Muscle layer of duodenum (tissue), 2 donors: Measurements from ENCODE around the gene NLRP10.
"Not testable (repeated sequence)": the region's sequence is repeated elsewhere in the genome, so short reads cannot be mapped to it uniquely, and the experiment has no call there.

ENCODE experiments used
- H3K27ac ChIP-seq: one replicate; pipeline ENCODE4 v1.7.0; 2013; ENCODE audit warnings: mild to moderate bottlenecking, low read length
- H3K27me3 ChIP-seq: one replicate; pipeline ENCODE4 v1.7.0; 2013; ENCODE audit warnings: low read depth, mild to moderate bottlenecking, control low read depth, low read length
- H3K36me3 ChIP-seq, 2 donors: one replicate each; pipeline ENCODE4 v1.7.0; 2013; ENCODE audit warnings: low read length in 2 of 2, control low read depth in 1 of 2, mild to moderate bottlenecking in 1 of 2; ENCODE audit not compliant: insufficient read depth in 2 of 2, control insufficient read depth in 1 of 2
- H3K4me1 ChIP-seq, 2 donors: one replicate each; pipeline ENCODE4 v1.7.0; 2013; ENCODE audit warnings: low read length in 2 of 2, mild to moderate bottlenecking in 2 of 2, control low read depth in 1 of 2, moderate library complexity in 1 of 2; ENCODE audit not compliant: insufficient read depth in 2 of 2, control insufficient read depth in 1 of 2
- H3K4me3 ChIP-seq, 2 donors: one replicate each; pipeline ENCODE4 v1.7.0; 2013; ENCODE audit warnings: low read length in 2 of 2, low read depth in 1 of 2, mild to moderate bottlenecking in 1 of 2
- H3K9me3 ChIP-seq, 2 donors: one replicate each; pipeline ENCODE4 v1.7.0; 2013; ENCODE audit warnings: low read length in 2 of 2, control low read depth in 1 of 2, mild to moderate bottlenecking in 1 of 2; ENCODE audit not compliant: control insufficient read depth in 1 of 2
- donor health status: healthy.

NLRP10 gene

GRCh38 chr11:8000390-8000789, 35.1 kb upstream of the NLRP10 start:
- Histone ChIP-seq H3K36me3 (peaks cover 33 to 35% of the 10 kb centered on the region in 2 donors), H3K9me3 (no peaks in the 10 kb centered on the region), H3K27me3 (no peaks in the 10 kb centered on the region), H3K27ac (no peak overlapping the region), H3K4me3 (no peak overlapping the region), H3K4me1 (no peaks in the 10 kb centered on the region)

GRCh38 chr11:7999795-8000194, 34.5 kb upstream of the NLRP10 start:
- Histone ChIP-seq H3K27ac (no peak overlapping the region), H3K4me1 (no peaks in the 10 kb centered on the region), H3K27me3 (no peaks in the 10 kb centered on the region), H3K36me3 (peaks cover 39 to 41% of the 10 kb centered on the region in 2 donors), H3K4me3 (no peak overlapping the region), H3K9me3 (no peaks in the 10 kb centered on the region)

GRCh38 chr11:7994581-7995278, 29.5 kb upstream of the NLRP10 start:
- H3K27ac ChIP-seq, result no peak overlapping the region
- H3K27me3 ChIP-seq, result no peaks in the 10 kb centered on the region
- H3K36me3 ChIP-seq, result peaks cover 69 to 72% of the 10 kb centered on the region in 2 donors
- no peak overlapping the region for H3K4me3 ChIP-seq
- H3K4me1 ChIP-seq, result peaks cover under 1 to 6% of the 10 kb centered on the region in 2 donors
- no peaks in the 10 kb centered on the region for H3K9me3 ChIP-seq

- not testable (repeated sequence) for H3K9me3 ChIP-seq, H3K27me3 ChIP-seq
- Histone ChIP-seq H3K27ac (peak overlapping the region; percentile 58), H3K4me3 (peak overlapping the region; percentile 98), H3K36me3 (peaks cover 12 to 27% of the 10 kb centered on the region in 2 donors), H3K4me1 (peaks cover 17 to 27% of the 10 kb centered on the region in 2 donors)
Observed at GRCh38 chr11:7987560-7987883, 22.3 kb upstream of the NLRP10 start.

GRCh38 chr11:7986768-7987559, 21.7 kb upstream of the NLRP10 start, which contains the start of gene EIF3F:
Gene EIF3F (plus strand): TSS chr11:7987337. CDS start chr11:7987353, 16 bp downstream.
- Histone ChIP-seq H3K9me3 (no peaks in the 10 kb centered on the region), H3K4me3 (peak within 1 kb of the TSS; percentile 98), H3K36me3 (peaks cover 6 to 21% of the 10 kb centered on the region in 2 donors), H3K27ac (peak within 1 kb of the TSS; percentile 80), H3K4me1 (peaks cover 17 to 27% of the 10 kb centered on the region in 2 donors), H3K27me3 (no peaks in the 10 kb centered on the region)

- peaks cover 12 to 15% of the 10 kb centered on the region in 2 donors for H3K4me1 ChIP-seq
- peaks cover 0 to 4% of the 10 kb centered on the region in 2 donors for H3K36me3 ChIP-seq
- H3K9me3 ChIP-seq, result no peaks in the 10 kb centered on the region
- H3K27me3 ChIP-seq, result no peaks in the 10 kb centered on the region
- no peak overlapping the region for H3K4me3 ChIP-seq
- H3K27ac ChIP-seq, result no peak overlapping the region
Observed at GRCh38 chr11:7983832-7984590, 18.8 kb upstream of the NLRP10 start.

- H3K36me3 ChIP-seq, result no peaks in the 10 kb centered on the region
- no peaks in the 10 kb centered on the region for H3K27me3 ChIP-seq
- H3K9me3 ChIP-seq, result no peaks in the 10 kb centered on the region
- no peak overlapping the region for H3K4me3 ChIP-seq
- H3K27ac ChIP-seq, result no peak overlapping the region
- peaks cover 0 to 1% of the 10 kb centered on the region in 2 donors for H3K4me1 ChIP-seq
Observed at GRCh38 chr11:7982582-7983119, 17.4 kb upstream of the NLRP10 start.

- H3K36me3 ChIP-seq, result no peaks in the 10 kb centered on the region
- no peaks in the 10 kb centered on the region for H3K9me3 ChIP-seq
- no peak overlapping the region for H3K4me3 ChIP-seq
- H3K4me1 ChIP-seq, result no peaks in the 10 kb centered on the region
- no peaks in the 10 kb centered on the region for H3K27me3 ChIP-seq
- no peak overlapping the region for H3K27ac ChIP-seq
Observed at GRCh38 chr11:7981619-7982157, 16.4 kb upstream of the NLRP10 start.

- no peaks in the 10 kb centered on the region for H3K4me1 ChIP-seq
- H3K9me3 ChIP-seq, result no peaks in the 10 kb centered on the region
- H3K27ac ChIP-seq, result no peak overlapping the region
- no peaks in the 10 kb centered on the region for H3K27me3 ChIP-seq
- H3K4me3 ChIP-seq, result no peak overlapping the region
- no peaks in the 10 kb centered on the region for H3K36me3 ChIP-seq
Observed at GRCh38 chr11:7977232-7977917, 12.1 kb upstream of the NLRP10 start.

GRCh38 chr11:7974668-7975067, 9.4 kb upstream of the NLRP10 start:
- no peaks in the 10 kb centered on the region for H3K9me3 ChIP-seq

More at GRCh38 chr11:7974668-7975067, 9.4 kb upstream of the NLRP10 start:
- no peaks in the 10 kb centered on the region for H3K27me3 ChIP-seq
- H3K27ac ChIP-seq, result no peak overlapping the region
- no peaks in the 10 kb centered on the region for H3K36me3 ChIP-seq
- no peak overlapping the region for H3K4me3 ChIP-seq
- H3K4me1 ChIP-seq, result no peaks in the 10 kb centered on the region
